A673 (cell line): Measurements from ENCODE around the gene SLC25A21.

Source experiments
- EZH2 ChIP-seq: fragments of 200-600 bp; sonication (generic); IDR thresholded peaks from 2 replicates; pipeline ENCODE4 v1.6.1; 2017; ENCODE audit warnings: borderline replicate concordance, low read depth, mild to moderate bottlenecking, mixed read lengths, antibody characterized with exemption, low read length; ENCODE audit not compliant: poor library complexity, severe bottlenecking
- TF ChIP-seq, protein P1 (sequence below): fragments of 300-800, 200-600 bp; sonication (generic); conservative IDR thresholded peaks from 2 replicates; pipeline ENCODE4 v1.5.1; 2017; ENCODE audit warnings: low read depth, mild to moderate bottlenecking, antibody characterized with exemption, low read length, moderate library complexity, mixed read lengths

DNA sequence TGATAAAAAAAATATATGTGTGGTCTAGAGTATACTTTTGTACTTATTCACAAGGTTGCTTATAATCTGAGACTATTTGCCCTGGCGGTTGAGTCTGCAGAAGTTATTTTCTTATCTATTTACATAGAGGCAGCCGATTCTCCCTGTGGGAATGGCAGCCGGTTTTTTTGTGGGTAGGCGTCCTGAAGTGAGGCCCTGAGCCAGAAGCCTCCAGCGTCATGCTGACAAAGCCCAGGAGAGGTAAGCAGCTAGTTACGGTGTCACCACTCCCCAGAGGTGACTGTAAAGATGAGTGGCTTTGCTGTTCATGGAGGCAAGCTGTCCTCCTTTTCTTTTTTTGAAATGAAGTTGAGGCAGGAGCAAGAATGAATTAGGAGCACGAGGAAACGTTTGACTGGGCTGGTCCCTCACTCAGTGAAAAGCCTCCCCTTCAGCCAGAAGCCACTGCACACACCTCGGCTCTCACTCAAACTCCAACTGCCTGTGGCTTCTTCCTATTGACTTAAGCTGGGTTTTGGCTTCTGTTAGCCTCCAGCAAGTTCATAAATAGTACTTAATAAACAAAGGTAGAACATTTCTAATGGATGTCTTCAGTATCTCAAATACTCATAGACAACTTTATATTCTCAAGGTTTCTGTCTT, 489.2 kb downstream of the SLC25A21 start:
- TF ChIP-seq, protein P1, sequence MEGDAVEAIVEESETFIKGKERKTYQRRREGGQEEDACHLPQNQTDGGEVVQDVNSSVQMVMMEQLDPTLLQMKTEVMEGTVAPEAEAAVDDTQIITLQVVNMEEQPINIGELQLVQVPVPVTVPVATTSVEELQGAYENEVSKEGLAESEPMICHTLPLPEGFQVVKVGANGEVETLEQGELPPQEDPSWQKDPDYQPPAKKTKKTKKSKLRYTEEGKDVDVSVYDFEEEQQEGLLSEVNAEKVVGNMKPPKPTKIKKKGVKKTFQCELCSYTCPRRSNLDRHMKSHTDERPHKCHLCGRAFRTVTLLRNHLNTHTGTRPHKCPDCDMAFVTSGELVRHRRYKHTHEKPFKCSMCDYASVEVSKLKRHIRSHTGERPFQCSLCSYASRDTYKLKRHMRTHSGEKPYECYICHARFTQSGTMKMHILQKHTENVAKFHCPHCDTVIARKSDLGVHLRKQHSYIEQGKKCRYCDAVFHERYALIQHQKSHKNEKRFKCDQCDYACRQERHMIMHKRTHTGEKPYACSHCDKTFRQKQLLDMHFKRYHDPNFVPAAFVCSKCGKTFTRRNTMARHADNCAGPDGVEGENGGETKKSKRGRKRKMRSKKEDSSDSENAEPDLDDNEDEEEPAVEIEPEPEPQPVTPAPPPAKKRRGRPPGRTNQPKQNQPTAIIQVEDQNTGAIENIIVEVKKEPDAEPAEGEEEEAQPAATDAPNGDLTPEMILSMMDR: no peak
- TF ChIP-seq EZH2: no peak
